ENCODE data around the gene PLVAP.
A peak's percentile ranks its signal among the peaks of the same experiment; 100 is the strongest.

PLVAP gene

GRCh38 chr19:17302391-17303166 lies 74.6 kb downstream of the PLVAP start:
- peak in 1 of 2 experiments; percentile 24 for DNase-seq (ENCODE audit: low read depth in 1 of 2, low spot score in 1 of 2)
- in situ Hi-C loops (cut with HindIII; ENCODE audit: low pct_unique_long_range_greater_than_20kb, low sequenced_read_pairs): no loop called here
- no peak for TF ChIP-seq JUND (IDR thresholded peaks at IDR 0.05; ENCODE audit: low read depth)
